WTC11 (cell line): ENCODE results near the gene PPP2R1A. TPM values are rescaled to one million over a fixed set of nuclear protein-coding genes. Genes with fewer than 3 reads are reported as not detected.

Experiments used
- ATAC-seq: fragments of 200-7000 bp; cut with Tn5 transposase; 2 replicates; pipeline ENCODE4 v1.10.0; 2021; ENCODE audit warnings: mild to moderate bottlenecking, moderate library complexity
- CTCF ChIA-PET: fragments of 300-600 bp; sonication (Branson Sonifier 250); formaldehyde crosslinking; loops from one replicate; lab custom pipeline; 2021; ENCODE audit warnings: antibody characterized with exemption; lab: Charles Lee
- POLR2A ChIA-PET: fragments of 350-600 bp; sonication (Branson Sonifier 250); formaldehyde crosslinking; loops from one replicate; lab custom pipeline; 2021; ENCODE audit warnings: antibody characterized with exemption; lab: Charles Lee
- DNase-seq: peaks from one replicate; pipeline ENCODE4 v3.0.0; 2021; ENCODE audit warnings: low spot score
- H3K27ac Mint-ChIP-seq: 2 replicates; pipeline ENCODE4 v1.8.0; 2021; ENCODE audit warnings: mixed read lengths
- H3K27me3 Mint-ChIP-seq: 2 replicates; pipeline ENCODE4 v1.8.0; 2021; ENCODE audit warnings: low read depth, mild to moderate bottlenecking, moderate library complexity, mixed read lengths
- H3K36me3 Mint-ChIP-seq: 2 replicates; pipeline ENCODE4 v1.8.0; 2021; ENCODE audit warnings: mixed read lengths
- H3K4me1 Mint-ChIP-seq: 2 replicates; pipeline ENCODE4 v1.8.0; 2022; ENCODE audit warnings: mixed read lengths
- H3K4me3 Mint-ChIP-seq: 2 replicates; pipeline ENCODE4 v1.8.0; 2021; ENCODE audit warnings: mild to moderate bottlenecking, moderate library complexity, mixed read lengths
- H3K9me3 Mint-ChIP-seq: 2 replicates; pipeline ENCODE4 v1.8.0; 2021; ENCODE audit warnings: mixed read lengths
- ATF3 ChIP-seq: sonication (generic); formaldehyde crosslinking; conservative IDR thresholded peaks from 2 replicates; pipeline ENCODE4 v1.8.1; 2022; ENCODE audit warnings: mild to moderate bottlenecking, missing genetic modification reagents
- ERG ChIP-seq: fragments of 250-450 bp; sonication (Bioruptor Pico); IDR thresholded peaks from 2 replicates; pipeline ENCODE4 v1.8.0; 2021; ENCODE audit warnings: mild to moderate bottlenecking
- GRHL2 ChIP-seq: fragments of 250-450 bp; sonication (Bioruptor Pico); IDR thresholded peaks from 2 replicates; pipeline ENCODE4 v1.8.0; 2022; ENCODE audit warnings: mild to moderate bottlenecking, moderate library complexity; ENCODE audit not compliant: insufficient replicate concordance, severe bottlenecking
- JUN ChIP-seq: sonication (generic); formaldehyde crosslinking; IDR thresholded peaks from 2 replicates; pipeline ENCODE4 v1.8.0; 2023; ENCODE audit warnings: mild to moderate bottlenecking, missing genetic modification reagents
- SP1 ChIP-seq: sonication (generic); formaldehyde crosslinking; conservative IDR thresholded peaks from 2 replicates; pipeline ENCODE4 v1.8.1; 2022; ENCODE audit warnings: missing genetic modification reagents
- ZBTB21 ChIP-seq: sonication (generic); formaldehyde crosslinking; IDR thresholded peaks from 2 replicates; pipeline ENCODE4 v1.8.1; 2023; ENCODE audit warnings: mild to moderate bottlenecking, missing genetic modification reagents, borderline replicate concordance
- ZNF121 ChIP-seq: sonication (generic); formaldehyde crosslinking; IDR thresholded peaks from 2 replicates; pipeline ENCODE4 v1.8.0; 2023; ENCODE audit warnings: missing genetic modification reagents
- ZNF219 ChIP-seq: sonication (generic); formaldehyde crosslinking; IDR thresholded peaks from 2 replicates; pipeline ENCODE4 v1.8.0; 2023; ENCODE audit warnings: missing genetic modification reagents, mild to moderate bottlenecking, borderline replicate concordance
- ZNF263 ChIP-seq: sonication (generic); formaldehyde crosslinking; IDR thresholded peaks from 2 replicates; pipeline ENCODE4 v1.8.1; 2022; ENCODE audit warnings: low read depth, mild to moderate bottlenecking, moderate library complexity, missing genetic modification reagents
- total RNA-seq: library from RNA; stranded (reverse); gene quantifications from 3 replicates; pipeline ENCODE4 v1.2.3, GENCODE V29; 2021
- TF ChIP-seq, protein P1 (sequence below): sonication (generic); formaldehyde crosslinking; IDR thresholded peaks from 2 replicates; pipeline ENCODE4 v1.8.0; 2022; ENCODE audit warnings: mild to moderate bottlenecking, missing genetic modification reagents
- TF ChIP-seq, protein P2 (sequence below): sonication (generic); formaldehyde crosslinking; conservative IDR thresholded peaks from 2 replicates; pipeline ENCODE4 v1.8.1; 2023; ENCODE audit warnings: mild to moderate bottlenecking, low read depth, missing genetic modification reagents, moderate library complexity
- TF ChIP-seq, protein P3 (sequence below): sonication (generic); formaldehyde crosslinking; IDR thresholded peaks from 2 replicates; pipeline ENCODE4 v1.8.0; 2022; ENCODE audit warnings: mild to moderate bottlenecking, missing genetic modification reagents
- TF ChIP-seq, protein P4 (sequence below): sonication (generic); formaldehyde crosslinking; IDR thresholded peaks from 2 replicates; pipeline ENCODE4 v1.8.1; 2023; ENCODE audit warnings: mild to moderate bottlenecking, missing genetic modification reagents, moderate library complexity
- TF ChIP-seq, protein P5 (sequence below): sonication (generic); formaldehyde crosslinking; IDR thresholded peaks from 2 replicates; pipeline ENCODE4 v1.8.1; 2023; ENCODE audit warnings: mild to moderate bottlenecking, missing genetic modification reagents

The PPP2R1A gene
- total RNA-seq, 1 experiment from 2014 or later, result 505 TPM

DNA sequence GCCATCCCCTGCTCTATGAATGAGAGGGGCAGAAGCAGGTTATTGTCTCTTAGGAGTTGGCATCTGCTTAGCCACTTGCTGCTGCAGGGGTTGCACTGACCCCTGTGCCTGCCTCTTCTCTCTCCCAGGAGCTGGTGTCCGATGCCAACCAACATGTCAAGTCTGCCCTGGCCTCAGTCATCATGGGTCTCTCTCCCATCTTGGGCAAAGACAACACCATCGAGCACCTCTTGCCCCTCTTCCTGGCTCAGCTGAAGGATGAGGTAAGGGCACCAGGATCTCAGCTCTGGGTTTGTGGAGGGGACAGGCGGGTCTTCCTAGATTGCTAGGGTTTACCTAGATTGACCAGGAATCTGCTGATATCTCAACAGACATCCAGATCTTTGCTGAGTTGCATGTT lies 26.5 kb downstream of the PPP2R1A start (continued):
- no peak for TF ChIP-seq SP1 (CRISPR knock-in tag)
- TF ChIP-seq, protein P1, sequence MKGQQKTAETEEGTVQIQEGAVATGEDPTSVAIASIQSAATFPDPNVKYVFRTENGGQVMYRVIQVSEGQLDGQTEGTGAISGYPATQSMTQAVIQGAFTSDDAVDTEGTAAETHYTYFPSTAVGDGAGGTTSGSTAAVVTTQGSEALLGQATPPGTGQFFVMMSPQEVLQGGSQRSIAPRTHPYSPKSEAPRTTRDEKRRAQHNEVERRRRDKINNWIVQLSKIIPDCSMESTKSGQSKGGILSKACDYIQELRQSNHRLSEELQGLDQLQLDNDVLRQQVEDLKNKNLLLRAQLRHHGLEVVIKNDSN (CRISPR knock-in tag), result no peak
- no peak for TF ChIP-seq ZBTB21 (CRISPR knock-in tag)
- no peak for TF ChIP-seq ZNF121
- TF ChIP-seq ZNF263 (CRISPR knock-in tag), result no peak
- TF ChIP-seq, protein P2, sequence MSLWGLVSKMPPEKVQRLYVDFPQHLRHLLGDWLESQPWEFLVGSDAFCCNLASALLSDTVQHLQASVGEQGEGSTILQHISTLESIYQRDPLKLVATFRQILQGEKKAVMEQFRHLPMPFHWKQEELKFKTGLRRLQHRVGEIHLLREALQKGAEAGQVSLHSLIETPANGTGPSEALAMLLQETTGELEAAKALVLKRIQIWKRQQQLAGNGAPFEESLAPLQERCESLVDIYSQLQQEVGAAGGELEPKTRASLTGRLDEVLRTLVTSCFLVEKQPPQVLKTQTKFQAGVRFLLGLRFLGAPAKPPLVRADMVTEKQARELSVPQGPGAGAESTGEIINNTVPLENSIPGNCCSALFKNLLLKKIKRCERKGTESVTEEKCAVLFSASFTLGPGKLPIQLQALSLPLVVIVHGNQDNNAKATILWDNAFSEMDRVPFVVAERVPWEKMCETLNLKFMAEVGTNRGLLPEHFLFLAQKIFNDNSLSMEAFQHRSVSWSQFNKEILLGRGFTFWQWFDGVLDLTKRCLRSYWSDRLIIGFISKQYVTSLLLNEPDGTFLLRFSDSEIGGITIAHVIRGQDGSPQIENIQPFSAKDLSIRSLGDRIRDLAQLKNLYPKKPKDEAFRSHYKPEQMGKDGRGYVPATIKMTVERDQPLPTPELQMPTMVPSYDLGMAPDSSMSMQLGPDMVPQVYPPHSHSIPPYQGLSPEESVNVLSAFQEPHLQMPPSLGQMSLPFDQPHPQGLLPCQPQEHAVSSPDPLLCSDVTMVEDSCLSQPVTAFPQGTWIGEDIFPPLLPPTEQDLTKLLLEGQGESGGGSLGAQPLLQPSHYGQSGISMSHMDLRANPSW (CRISPR knock-in tag), result no peak
- TF ChIP-seq GRHL2 (CRISPR knock-in tag), result no peak
- TF ChIP-seq, protein P3, sequence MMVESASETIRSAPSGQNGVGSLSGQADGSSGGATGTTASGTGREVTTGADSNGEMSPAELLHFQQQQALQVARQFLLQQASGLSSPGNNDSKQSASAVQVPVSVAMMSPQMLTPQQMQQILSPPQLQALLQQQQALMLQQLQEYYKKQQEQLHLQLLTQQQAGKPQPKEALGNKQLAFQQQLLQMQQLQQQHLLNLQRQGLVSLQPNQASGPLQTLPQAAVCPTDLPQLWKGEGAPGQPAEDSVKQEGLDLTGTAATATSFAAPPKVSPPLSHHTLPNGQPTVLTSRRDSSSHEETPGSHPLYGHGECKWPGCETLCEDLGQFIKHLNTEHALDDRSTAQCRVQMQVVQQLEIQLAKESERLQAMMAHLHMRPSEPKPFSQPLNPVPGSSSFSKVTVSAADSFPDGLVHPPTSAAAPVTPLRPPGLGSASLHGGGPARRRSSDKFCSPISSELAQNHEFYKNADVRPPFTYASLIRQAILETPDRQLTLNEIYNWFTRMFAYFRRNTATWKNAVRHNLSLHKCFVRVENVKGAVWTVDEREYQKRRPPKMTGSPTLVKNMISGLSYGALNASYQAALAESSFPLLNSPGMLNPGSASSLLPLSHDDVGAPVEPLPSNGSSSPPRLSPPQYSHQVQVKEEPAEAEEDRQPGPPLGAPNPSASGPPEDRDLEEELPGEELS, result no peak
- no peak for TF ChIP-seq ERG
- no peak for TF ChIP-seq ATF3 (CRISPR knock-in tag)

DNA sequence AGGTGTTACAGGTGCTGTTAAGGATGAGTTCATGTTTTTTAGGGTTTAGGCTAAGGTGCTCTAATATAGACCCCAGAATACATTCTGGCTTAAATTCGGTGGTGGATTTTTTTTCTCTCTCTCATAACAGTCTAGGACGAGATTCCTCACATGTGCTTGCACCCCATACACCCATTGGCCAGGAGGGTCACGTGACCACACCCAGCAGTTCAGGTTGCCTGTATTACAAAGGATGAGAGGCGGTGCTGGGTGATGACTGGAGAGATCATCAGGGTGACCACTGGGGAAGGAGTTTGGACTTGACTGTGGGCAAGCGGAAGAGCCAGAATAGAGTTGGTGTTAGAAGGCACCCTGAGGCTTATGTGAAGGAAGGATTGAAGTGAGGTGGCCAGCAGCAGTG lies 27.7 kb downstream of the PPP2R1A start:
- no peaks in the 10 kb centered on the region for H3K4me1 Mint-ChIP-seq
- H3K27me3 Mint-ChIP-seq, result no peaks in the 10 kb centered on the region; the same call in 1 of the 2 replicates
- peak overlapping the region; percentile 51 for H3K27ac Mint-ChIP-seq
- DNase-seq (no peak), ATAC-seq (peak; percentile 74)
- no peak for TF ChIP-seq JUN (CRISPR knock-in tag)
- TF ChIP-seq, protein P1 (CRISPR knock-in tag), result peak; percentile 65
- TF ChIP-seq ZNF219, result no peak
- TF ChIP-seq, protein P4, sequence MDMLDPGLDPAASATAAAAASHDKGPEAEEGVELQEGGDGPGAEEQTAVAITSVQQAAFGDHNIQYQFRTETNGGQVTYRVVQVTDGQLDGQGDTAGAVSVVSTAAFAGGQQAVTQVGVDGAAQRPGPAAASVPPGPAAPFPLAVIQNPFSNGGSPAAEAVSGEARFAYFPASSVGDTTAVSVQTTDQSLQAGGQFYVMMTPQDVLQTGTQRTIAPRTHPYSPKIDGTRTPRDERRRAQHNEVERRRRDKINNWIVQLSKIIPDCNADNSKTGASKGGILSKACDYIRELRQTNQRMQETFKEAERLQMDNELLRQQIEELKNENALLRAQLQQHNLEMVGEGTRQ (CRISPR knock-in tag), result peak; percentile 75
- TF ChIP-seq, protein P5, sequence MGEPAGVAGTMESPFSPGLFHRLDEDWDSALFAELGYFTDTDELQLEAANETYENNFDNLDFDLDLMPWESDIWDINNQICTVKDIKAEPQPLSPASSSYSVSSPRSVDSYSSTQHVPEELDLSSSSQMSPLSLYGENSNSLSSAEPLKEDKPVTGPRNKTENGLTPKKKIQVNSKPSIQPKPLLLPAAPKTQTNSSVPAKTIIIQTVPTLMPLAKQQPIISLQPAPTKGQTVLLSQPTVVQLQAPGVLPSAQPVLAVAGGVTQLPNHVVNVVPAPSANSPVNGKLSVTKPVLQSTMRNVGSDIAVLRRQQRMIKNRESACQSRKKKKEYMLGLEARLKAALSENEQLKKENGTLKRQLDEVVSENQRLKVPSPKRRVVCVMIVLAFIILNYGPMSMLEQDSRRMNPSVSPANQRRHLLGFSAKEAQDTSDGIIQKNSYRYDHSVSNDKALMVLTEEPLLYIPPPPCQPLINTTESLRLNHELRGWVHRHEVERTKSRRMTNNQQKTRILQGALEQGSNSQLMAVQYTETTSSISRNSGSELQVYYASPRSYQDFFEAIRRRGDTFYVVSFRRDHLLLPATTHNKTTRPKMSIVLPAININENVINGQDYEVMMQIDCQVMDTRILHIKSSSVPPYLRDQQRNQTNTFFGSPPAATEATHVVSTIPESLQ (CRISPR knock-in tag), result no peak
- peaks cover 91% of the 10 kb centered on the region for H3K36me3 Mint-ChIP-seq
- POLR2A ChIA-PET, result no interaction called here
- CTCF ChIA-PET, result no interaction called here
- H3K9me3 Mint-ChIP-seq, result no peaks in the 10 kb centered on the region
- no peak overlapping the region for H3K4me3 Mint-ChIP-seq
